Hepatic stellate cell (primary cell): ENCODE data around the gene CCDC40.
A peak's percentile ranks its signal among the peaks of the same experiment; 100 is the strongest.

ENCODE experiments used
- DNase-seq: peaks from one replicate; pipeline ENCODE4 v3.0.0; 2011; ENCODE audit warnings: low spot score

The CCDC40 gene

DNA sequence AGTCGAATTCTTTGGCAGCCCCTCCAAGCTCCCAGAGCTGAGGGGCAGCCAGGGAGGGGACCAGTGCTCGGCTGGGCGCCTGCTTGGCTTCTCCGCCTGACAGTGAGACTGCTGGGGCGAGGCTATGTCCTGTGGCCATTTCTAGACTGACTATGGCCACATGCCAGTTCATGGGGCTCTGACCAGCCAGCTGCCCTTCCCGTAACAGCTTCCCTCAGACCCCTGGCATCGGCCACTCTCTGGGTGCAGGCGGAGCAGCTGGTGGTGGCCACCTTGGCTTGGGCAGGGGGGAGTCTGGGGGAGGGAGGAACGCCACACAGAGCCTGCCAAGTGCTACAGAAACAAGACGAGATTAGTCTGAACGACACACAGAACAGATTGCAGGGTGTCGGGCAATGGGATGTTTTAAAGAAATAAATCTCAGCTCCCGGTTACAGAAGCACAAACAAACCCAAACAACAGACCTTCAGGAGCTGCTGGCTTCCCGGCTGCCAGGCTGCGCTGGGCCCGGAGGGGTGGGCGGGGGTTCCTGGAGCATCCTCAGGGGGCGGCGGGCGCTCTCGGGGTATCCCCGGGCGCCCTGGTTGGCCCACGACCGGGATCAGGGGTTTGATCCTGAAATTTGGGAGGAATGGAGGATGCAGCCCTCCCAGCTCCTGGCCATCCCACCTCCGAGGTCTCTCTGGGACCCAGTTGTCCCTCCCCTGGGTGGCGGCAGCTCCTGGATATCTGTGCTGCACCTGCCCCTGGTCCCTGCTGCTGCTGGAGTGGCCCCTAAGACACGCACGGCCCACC is 35.3 kb upstream of the CCDC40 start:
- no peak for DNase-seq

DNA sequence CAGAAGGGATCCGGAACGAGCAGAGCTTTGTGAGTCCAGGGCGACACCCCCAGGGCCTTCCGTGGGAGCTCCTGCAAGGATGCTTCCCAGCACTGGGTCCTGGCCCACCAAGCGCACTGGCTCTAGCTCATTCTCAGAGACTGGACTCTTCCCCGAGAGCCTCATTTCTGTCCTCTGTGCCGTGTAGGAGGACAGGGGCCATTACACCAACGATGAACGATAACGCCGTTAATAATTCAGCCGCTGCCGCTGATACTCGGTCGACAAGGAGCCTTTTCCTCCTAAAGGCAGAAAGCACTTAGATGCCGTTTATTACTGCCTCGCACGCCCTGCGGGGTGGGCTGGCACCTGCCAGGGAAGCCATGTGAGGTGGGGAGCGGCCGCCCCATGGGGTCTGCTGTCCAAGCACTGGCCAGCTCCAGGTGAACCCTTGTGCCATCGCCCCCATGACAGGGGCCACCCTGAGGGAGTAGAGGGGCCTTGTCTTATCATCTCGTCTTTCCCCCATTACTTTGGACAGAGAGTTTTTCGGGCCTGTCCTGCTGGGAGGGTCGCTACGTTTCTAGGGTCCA is 34.3 kb upstream of the CCDC40 start:
- no peak for DNase-seq

DNA sequence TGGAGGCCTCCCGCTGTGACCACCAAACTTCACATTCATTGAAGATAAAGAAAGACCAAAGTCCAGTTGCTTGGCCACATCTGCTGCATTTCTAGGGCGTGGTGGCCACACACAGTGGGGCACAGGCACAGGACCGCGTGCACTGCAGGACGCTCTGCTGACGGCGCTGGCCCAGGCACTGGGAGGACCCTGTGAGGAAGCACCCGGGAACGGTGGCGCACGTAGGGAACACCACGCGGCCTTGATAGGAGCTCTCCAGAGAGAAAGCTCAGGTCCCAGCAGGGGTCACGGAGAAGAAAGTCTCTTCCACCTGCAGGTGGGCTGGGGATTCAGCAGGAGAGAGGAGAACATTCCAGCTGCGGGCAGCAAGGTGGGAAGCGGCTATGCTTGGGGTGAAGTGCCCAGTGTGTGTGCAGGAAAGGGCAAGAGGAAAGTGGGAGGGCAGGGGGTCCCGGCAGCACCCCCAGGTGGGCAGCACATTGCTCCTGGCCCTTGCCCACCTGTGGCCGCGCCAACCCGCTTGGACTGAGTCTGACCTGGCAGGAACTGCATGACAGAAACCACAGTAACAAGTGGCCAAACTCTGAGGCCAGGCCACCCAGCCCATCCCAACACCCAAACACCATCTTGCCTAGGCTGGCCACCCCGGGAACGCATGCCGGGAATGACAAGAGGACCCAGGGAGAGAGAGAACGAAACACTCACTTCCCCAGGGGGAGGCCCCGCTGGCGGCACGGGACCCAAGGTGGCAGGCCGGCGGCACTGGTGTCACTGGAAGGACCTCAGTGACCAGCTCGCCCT is 33.6 kb upstream of the CCDC40 start:
- no peak for DNase-seq

DNA sequence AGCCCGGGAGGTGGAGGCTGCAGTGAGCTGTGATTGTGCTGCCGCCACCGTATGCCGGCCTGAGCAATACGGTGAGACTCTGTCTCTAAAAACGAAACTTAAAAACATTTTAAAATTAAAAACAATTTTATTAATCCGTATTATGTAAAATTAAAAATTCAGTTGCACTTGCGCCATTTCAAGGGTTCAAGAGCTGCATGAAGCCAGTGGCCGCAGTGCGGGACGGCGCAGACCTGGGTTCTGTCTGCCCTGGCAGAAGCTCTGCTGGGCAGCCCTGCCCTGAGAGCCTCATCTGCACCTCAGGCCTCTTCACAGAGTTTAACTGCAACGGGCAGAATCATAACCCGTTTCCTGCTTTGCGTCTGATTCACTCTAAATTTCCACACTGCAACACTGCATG is 32.5 kb upstream of the CCDC40 start:
- no peak for DNase-seq

DNA sequence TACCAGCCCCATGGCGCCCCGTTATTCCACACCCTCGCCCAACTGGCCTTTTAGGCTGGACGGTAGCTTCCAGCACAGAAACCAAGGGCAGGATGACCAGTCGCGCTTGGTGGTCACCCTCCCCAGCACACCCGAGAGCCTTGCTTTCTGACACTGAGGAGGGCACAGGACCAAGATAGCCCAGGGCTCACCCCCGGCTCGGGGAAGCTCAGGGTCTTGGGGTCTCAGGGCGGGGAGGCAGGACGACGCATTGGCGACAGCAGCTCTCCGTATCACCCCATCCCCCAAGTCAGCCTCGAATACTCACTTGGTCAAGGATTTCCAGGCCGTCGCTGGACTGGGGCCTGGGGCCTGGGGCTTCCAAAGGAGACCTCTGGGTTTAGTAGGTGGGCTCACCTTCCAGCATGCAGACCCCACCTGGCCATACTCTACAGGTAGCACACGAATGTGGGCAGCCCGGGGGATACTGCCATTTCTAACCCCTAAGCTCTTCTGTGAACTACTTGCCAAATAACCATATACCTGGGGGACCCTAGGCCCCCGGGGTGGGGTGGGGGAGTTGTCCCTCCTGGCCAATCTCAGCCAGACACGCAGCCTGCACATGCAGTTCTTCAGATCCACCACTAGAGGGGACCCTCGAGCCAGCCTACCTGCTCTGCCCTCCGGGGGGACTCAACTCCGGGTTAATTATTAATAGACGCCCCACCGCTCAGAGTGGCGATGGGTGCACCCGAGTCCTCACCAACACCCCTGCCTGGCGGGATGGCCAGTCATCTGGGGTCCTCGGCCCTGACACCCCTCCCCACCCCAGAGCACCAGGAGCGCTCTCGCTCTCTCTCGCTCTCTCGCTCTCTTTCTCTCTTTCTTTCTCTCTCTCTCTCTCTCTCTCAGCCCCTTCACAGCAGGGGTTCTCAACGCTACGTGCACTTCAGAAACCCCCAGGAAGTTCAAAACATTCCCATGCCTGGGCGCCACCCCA is 30.8 kb upstream of the CCDC40 start:
- peak; percentile 93 for DNase-seq

DNA sequence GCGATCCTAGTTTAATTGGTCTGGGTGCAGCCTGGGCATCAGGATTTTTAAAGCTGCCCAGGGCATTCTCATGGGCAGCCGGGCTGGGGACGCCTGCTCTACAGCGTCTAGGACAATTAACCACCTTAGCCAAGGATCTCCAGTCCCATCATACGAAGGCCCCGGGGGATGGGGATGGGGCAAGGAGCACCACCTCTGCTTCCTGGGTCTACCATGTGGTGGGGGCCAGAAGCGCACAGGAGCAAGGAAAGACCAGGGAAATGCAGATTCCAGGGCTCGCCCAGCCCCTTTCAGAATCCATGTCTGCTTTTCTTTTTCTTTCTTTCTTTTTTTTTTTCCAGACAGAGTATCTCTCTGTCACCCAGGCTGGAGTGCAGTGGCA is 30.1 kb upstream of the CCDC40 start:
- no peak for DNase-seq

DNA sequence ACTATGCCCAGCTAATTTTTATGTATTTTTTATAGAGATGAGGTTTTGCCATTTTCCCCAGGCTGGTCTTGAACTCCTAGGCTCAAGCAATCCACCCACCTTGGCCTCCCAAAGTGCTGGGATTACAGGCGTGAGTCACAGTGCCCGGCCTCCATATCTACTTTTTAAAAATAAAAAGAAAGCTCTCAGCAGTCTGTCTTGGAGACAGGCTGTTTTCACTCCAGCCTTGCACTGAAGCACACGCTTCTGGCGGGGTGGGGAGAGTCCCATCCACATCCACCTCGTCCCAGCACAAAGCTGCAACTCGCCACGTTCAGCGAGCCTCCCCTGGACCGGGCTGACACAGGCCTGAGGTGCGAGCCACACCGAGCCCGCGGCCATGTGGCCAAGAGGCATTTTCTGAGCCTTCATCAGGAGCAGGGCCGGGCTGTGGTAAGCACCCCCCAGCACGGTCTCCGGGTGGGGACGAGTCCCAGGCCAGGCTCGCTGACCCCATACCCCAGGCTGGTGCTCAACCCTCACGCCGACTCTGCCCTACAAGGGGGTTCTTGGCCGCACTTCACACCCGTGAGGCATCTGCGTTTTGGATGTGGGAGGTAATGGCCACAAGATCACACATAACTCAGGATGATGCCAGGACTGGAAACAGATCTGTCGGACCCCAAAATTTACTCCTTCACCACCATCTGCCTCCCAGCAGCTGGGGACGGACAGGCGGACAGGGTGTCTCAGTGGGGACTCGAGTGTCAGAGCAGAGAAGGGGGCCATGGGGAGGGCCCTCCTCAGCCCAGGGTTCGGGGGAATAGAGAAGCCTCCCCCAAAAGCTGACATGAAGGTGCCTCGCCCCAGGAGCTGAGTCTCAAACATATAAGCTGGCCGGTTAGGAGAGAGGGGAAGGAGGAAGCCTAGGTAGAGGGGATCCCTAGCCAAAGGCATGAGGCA is 29.4 kb upstream of the CCDC40 start:
- no peak for DNase-seq

DNA sequence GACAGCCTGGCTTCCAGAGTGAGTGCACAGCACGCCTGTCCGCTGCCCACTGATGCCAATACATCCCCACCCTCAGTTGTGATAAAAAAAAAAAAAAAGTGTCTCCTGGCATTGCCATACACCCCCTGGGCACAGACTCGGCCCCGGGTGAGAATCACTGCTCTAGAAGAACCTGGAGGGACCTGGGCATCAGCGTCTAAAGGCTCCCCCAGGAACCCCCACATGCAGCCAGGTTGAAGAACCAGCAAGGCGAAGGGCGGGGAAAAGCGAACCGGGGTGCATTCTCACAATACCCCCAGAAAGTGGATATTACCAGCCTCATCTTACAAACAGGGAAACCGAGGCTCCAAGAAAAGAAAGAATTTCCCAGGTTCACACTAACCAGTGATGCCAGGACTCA is 28.5 kb upstream of the CCDC40 start:
- DNase-seq, result no peak

DNA sequence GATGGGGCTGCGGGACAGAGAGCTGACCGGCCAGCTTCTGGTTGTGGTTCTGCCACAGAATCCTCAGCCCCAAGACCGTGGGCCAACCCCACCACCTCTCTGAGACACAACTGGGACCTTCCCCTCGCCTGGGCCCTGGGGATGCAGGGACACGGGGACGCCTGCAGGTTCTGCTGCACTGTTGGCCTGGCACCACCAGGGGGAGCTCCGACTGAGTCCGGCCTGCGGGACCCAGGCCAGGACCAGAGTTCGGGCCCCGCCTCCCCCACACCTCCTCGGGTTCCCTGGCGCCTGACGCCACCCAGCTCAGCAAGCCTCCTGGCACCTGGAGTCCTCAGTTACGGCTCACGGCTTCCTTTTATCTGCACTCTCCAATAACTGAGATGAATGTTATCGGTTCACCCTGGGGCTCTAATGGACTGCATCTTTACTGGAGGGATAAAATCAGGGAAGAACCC is 28.0 kb upstream of the CCDC40 start:
- DNase-seq, result peak; percentile 88

DNA sequence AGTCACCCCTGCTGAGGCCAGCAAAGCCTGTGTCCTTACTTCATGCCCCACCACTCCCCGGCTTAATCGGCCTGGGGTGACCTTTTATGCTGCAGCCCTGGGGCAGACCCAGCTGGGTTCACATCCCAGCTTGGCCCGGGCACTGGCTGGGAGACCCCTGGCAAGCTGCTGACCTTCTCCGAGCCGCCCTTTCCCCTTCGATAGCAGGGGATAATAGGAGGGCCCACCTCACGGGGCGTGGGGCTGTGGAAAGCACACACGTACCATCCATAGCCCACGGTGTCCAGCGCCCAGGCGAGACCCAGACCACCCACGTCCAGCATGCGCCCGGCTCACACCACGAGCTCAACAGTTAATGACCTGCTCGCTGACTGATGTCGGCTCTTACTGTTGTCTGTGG is 27.6 kb upstream of the CCDC40 start:
- no peak for DNase-seq

DNA sequence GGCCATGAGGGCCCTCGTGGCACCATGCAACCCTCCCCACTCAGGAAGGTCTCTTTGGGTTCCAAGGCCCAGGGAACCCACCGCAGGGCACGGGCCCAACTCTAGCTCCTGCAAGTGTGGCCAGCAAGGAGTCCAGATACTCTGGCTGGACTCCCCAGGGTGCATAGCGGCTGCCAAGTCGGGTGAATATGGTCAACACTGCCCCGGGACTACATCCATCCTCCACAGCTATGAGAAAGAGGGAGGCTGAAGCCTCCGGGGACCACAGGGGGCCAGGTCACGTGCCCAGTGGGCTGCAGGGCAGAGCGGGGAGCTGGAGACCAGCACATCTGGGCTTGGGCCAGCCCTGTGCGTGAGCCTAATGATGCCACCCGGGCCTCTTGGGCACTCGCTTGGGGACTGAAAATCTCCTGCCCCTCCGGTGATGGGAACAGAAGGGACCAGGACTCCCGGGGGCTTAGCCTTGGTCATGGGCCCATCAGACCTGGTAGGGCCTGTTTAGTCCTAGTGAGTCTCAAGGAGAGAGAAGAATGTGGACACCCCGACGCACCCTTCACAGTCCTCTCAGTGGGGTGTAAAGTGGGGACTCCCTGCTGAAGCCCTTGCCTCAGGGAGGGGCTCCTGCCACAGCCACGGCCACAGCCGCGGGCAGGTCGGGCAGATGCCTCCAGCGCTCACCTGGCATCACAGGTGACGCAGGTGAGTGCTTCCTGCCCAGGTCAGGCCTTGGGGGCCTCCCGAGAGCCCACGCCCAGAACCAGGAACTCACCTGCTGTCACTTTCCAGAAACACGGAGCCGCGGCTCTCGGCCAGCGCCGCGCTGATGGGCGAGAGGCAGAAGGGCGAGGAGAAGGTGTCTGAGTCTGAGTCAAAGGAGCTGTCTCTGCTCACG is 26.8 kb upstream of the CCDC40 start:
- DNase-seq, result no peak

DNA sequence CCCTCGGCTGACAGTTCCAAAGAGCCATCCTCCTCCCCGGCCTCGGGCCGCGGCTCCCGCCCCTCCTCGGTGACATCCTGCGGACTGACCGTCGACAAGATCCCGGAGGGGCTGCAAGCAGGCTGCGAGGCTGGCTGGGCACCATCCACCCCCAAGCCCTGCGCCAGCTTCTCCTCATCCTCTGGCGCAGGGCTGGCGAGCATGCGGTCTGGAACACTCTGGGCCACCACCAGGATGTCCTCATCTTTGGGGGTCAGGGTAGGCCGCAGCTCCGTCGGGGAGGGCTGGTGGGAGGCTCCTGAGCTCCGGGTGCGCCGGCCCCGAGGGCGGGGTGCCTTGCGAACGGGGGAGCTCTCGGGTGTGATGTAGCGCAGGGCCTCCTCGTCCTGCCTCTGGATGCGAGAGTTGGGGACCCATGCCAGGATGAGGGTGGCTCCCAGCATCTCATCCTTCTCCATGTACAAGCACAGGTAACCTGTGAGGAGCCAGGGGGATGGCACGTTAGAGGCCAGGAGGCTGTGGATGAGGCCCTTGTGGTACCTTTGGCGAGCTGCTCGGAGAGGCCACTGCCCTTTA is 26.1 kb upstream of the CCDC40 start:
- DNase-seq, result no peak

DNA sequence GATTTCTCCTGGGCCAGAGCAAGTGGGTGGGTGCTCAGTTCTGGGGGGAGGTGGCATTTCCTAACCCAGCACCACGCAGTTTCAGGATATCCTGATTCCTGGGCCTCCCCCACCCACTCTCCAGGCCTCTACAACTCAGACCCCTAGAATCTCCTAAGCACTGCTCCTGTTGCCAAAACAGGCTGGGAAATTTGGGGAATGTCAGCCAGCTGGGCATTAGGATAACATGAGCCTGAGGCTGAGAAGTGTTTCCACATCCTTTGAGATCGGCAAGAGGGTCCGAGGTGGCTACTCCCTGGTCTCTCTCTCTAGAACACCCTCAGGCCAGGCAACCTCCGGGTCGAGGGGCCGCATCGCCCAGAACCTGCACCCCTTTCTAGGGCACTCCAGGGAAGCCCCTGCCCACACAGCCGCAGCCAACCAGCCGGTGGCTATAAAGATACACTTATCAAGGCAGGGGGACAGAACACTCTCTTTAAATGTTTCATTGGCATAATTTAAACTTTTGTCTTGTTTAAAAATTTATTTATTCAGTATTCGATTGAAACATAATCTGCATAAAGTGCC is 24.4 kb upstream of the CCDC40 start:
- no peak for DNase-seq

DNA sequence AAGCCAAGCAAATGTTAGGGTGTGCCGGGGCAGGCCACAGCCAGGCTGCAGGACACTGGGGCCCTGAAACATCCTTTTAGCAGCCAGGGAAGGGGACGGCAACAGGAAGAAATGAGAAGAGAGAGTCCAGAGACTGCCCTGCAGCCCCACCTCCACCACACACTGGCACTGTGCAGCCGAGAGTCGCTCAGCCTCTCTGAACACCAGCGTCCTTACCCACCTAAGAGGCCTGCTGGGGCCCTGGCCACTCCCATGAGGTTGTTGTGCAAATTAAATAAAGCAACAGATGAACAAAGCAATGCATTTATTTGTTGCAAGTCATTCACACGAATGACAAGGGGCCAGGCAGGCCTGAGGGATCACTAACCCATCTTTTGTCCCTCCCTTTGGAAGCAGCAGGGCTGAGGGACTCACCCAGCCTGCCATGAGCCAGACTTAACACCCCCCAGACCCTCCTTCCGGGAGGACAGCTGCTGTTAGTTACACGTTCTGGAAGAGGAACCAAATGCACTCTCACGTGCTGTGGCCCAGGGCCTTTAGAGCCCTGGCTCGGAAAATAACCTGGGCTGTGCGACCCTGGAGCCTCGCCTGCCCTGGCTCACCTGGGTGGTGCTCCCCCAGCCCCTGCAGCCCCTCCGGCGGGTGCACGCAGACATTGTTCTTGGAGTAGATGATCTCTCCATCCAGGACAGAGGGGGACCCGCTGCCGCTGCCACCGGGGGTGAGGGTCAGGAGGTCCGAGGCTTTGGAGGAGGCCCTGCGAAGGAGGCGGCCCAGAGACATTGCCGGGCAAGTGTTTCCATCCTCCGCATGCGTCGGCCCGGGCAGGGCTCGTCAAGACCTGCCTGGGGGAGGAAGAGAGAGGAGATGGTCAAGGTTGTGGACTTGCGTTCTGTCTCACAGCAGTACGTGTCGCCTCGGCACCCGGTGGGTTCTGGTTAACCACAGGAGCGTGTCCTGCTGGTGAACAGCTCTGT is 23.4 kb upstream of the CCDC40 start:
- DNase-seq, result no peak

DNA sequence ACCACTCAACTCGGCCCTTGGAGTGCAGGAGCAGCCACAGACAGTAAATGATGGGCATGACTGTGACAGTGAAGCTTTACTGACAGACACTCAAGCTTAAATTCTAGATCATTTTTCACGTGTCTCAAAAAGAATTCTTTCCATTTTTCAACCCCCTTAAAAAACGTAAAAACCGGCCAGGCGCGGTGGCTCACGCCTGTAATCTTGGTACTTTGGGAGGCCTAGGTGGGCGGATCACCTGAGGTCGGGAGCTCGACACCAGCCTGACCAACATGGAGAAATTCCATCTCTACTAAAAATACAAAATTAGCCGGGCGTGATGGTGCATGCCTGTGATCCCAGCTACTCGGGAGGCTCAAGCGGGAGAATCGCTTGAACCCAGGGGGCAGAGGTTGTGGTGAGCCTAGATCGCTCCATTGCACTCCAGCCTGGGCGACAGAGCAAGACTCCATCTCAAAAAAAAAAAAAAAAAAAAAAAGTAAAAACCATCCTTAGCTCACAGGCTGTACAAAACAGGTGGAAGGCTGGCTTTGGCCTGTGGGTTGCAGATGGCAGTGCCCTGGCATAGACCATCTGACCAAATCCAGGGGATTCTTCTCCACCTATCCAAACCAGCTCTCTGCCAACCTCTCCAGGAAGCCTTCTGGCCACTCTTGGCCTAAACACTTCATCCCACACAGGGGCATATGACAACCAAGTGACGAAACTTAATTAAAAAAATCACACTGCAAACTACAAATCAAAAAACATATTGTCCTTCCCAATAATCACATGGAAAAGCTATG is 19.0 kb upstream of the CCDC40 start:
- DNase-seq, result no peak

DNA sequence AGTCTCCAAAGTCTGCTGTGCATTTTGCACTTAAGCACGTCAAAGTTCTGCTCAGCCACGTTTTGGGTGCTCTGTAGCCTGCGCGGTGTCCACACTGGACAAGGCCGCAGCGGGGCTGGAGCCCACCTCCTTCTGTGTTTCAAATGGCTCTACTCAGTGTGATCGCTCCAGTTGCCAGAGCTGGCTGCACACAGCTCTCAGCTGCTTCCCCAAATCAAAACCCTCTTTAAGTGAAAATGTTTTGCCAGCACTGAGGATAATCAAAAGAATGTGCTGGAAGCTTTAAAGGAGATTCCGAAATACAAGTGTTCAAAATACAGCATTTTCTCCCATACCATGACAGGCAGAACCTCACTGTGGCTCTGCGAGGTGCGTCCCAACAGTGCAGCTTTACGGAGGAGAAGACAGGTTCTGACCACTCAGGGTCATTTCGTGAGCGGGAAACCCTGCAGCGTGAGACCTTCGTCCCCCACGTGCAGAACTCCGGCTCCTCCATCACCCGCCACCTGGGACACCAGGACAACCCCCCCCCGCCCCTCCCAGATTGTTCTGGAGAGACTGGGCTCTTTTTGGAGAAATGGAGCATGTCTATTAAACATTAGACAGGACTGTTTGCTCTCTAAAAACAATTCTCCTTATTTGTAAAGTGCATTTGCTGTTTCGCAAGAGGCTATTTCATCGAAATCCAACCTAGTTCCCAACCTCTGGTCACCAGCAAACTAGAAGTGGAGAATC is 17.4 kb upstream of the CCDC40 start:
- DNase-seq, result no peak
